ENCODE results near the gene TMEM92. TPM values are rescaled to one million over a fixed set of nuclear protein-coding genes. Genes with fewer than 3 reads are reported as not detected.

TMEM92 gene
- total and polyA plus RNA-seq, 12 donors = 0.06 to 0.13 TPM; not detected in 10

DNA sequence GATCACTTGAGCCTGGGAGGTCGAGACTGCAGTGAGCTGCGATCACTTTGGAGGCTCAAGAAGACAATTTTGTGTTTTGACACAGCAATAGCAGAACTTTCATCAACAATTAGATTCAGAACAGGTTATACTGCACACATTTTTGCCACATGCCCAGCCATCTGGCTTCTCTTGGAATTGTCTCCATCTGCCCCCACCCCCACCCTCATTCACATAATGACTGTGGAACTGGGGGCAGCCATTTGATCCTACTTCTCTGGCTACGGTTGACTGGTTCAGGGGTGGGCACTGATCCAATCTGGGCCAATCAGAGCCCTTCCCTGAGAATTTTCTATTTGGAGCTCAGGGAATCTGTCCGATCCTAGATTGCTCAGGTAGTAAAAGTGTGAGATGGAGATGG is 14.0 kb downstream of the TMEM92 start:
- no peaks in the 10 kb centered on the region for H3K9me3 ChIP-seq (replicated peaks in 1 of 3)
- no peak for DNase-seq
- no peak for TF ChIP-seq POLR2A (IDR thresholded peaks at IDR 0.05)
- TF ChIP-seq, protein P1, sequence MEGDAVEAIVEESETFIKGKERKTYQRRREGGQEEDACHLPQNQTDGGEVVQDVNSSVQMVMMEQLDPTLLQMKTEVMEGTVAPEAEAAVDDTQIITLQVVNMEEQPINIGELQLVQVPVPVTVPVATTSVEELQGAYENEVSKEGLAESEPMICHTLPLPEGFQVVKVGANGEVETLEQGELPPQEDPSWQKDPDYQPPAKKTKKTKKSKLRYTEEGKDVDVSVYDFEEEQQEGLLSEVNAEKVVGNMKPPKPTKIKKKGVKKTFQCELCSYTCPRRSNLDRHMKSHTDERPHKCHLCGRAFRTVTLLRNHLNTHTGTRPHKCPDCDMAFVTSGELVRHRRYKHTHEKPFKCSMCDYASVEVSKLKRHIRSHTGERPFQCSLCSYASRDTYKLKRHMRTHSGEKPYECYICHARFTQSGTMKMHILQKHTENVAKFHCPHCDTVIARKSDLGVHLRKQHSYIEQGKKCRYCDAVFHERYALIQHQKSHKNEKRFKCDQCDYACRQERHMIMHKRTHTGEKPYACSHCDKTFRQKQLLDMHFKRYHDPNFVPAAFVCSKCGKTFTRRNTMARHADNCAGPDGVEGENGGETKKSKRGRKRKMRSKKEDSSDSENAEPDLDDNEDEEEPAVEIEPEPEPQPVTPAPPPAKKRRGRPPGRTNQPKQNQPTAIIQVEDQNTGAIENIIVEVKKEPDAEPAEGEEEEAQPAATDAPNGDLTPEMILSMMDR (IDR thresholded peaks at IDR 0.05) = no peak
- 89 to 95% (median 94%) methylated on average over 4 of the region's 4 CpGs for WGBS, 4 donors
- no peaks in the 10 kb centered on the region for H3K27me3 ChIP-seq
- H3K4me3 ChIP-seq = no peak overlapping the region
- intact Hi-C loops (cut with DNase I) = no loop called here
- no peak overlapping the region for H3K27ac ChIP-seq
- H3K4me1 ChIP-seq (replicated peaks in 1 of 2) = peaks cover 0 to 17% of the 10 kb centered on the region in 2 donors
- H3K36me3 ChIP-seq (replicated peaks in 1 of 2) = no peaks in the 10 kb centered on the region

DNA sequence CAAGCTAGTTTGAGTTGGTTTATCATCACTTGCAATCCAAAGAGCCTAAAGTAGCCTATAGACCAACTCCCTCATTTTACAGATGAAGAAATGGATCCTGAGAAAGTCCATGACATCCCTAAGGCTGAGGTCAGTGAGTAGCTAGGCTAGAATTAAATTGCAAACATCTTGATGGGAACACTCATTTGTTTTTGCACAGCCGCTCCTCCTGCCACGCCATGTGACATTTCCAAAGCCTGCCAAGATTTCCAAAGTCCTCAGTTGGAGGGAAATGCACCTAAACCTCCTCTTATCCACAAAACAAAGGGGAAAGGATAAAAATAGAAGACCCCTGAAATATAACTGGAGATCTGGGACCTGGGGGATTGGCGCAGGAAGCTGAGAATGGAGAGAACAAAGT is 15.0 kb downstream of the TMEM92 start:
- intact Hi-C loops (cut with DNase I) = no loop called here
- H3K36me3 ChIP-seq (replicated peaks in 1 of 2) = no peaks in the 10 kb centered on the region
- H3K27me3 ChIP-seq = no peaks in the 10 kb centered on the region
- peaks cover 0 to 17% of the 10 kb centered on the region in 2 donors for H3K4me1 ChIP-seq (replicated peaks in 1 of 2)
- no peak overlapping the region for H3K4me3 ChIP-seq
- DNase-seq = no peak
- H3K9me3 ChIP-seq (replicated peaks in 1 of 3) = no peaks in the 10 kb centered on the region
- no peak for TF ChIP-seq POLR2A (IDR thresholded peaks at IDR 0.05)
- TF ChIP-seq, protein P1 (IDR thresholded peaks at IDR 0.05) = no peak
- peak overlapping the region in 2 of 5 donors; percentile 59 to 87 for H3K27ac ChIP-seq
- WGBS, 4 donors = 70 to 84% (median 81%) methylated on average over 3 of the region's 3 CpGs

DNA sequence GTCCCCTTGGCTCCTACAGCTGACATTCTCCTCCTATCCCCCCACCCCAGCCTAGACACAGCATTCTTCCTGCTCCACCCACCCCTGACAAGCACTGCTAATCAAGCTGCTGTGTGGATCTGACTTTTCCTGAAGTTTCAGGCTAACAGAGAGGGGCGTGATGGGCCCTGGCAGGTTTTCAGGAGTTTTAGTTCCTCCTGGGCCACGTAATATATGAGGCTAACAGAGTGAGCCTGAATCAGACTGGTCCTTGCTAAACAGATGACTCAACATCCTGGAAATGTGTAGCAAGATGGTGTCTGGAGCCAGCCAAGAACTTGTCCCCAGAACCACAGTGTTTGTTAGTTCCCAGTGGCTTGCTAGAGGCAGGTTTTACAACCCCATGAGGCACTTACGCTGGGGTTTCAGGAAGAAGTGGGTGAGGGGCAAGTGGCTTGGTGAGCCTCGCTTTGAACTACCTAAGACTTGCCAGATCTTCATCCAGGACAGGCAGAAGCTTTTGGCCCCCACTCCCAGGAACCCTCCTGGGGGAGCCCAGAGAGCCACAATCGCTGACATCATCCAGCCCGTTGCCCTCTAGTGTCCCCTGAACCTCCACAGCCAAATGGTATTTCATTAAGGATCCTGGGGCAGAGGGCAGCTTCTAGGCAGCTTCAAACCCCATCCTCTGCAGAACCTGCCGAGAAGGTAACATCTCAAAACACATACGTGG is 15.9 kb downstream of the TMEM92 start:
- Histone ChIP-seq H3K27me3 (no peaks in the 10 kb centered on the region), H3K9me3 (replicated peaks in 1 of 3) (no peaks in the 10 kb centered on the region), H3K4me1 (replicated peaks in 1 of 2) (peaks cover 0 to 17% of the 10 kb centered on the region in 2 donors), H3K27ac (peak overlapping the region in 2 of 5 donors; percentile 59 to 87), H3K4me3 (no peak overlapping the region), H3K36me3 (replicated peaks in 1 of 2) (no peaks in the 10 kb centered on the region)
- 36 to 56% (median 54%) methylated on average over 4 to 8 of the region's 8 CpGs for WGBS, 4 donors
- intact Hi-C loops (cut with DNase I) = no loop called here
- TF ChIP-seq POLR2A (IDR thresholded peaks at IDR 0.05) = no peak
- TF ChIP-seq, protein P1 (IDR thresholded peaks at IDR 0.05) = no peak
- peak; percentile 33 to 83 (median 79) for DNase-seq

DNA sequence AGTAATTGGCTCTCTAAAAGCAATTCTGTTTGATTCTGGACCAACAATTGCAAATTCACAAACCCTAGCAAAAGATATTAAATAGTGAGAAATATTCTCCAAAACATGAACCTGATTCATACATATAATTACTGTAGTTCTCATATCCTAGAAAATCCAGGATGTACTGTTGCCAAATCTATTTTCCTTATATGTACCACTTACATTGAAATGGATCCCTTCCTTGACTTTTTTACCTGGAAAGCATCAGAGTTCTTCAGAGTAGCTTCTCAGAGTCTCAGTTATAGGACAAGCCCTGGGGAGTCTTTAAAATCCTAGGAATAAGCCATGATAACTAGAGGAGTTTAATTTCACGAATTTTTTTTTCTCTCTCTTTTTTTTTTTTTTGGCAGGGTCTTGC is 16.7 kb downstream of the TMEM92 start:
- Histone ChIP-seq H3K4me1 (replicated peaks in 1 of 2) (peaks cover 0 to 17% of the 10 kb centered on the region in 2 donors), H3K4me3 (no peak overlapping the region), H3K36me3 (replicated peaks in 1 of 2) (no peaks in the 10 kb centered on the region), H3K27ac (peak overlapping the region in 1 of 5 donors; percentile 87), H3K9me3 (replicated peaks in 1 of 3) (no peaks in the 10 kb centered on the region), H3K27me3 (no peaks in the 10 kb centered on the region)
- DNase-seq = no peak
- 30 to 48% (median 38%) methylated on average over 1 of the region's 1 CpG for WGBS, 4 donors
- intact Hi-C loops (cut with DNase I) = no loop called here
- TF ChIP-seq, protein P1 (IDR thresholded peaks at IDR 0.05) = no peak
- TF ChIP-seq POLR2A (IDR thresholded peaks at IDR 0.05) = no peak

Measured in adrenal gland (tissue), 12 donors.